MM.1S (cell line): ENCODE data around the gene AQP12A.

ENCODE experiments used
- DNase-seq: peaks from one replicate; pipeline ENCODE4 v3.0.0-alpha.2; 2015
- H2AFZ ChIP-seq: fragments of 300-600 bp; sonication (generic); 2 replicates; pipeline ENCODE4 v1.6.0; 2016; ENCODE audit warnings: antibody characterized with exemption, low read length
- H3F3A ChIP-seq: fragments of 300-600 bp; sonication (generic); 2 replicates; pipeline ENCODE4 v1.6.1; 2016; ENCODE audit warnings: mild to moderate bottlenecking, antibody characterized with exemption, low read length, moderate library complexity, mixed read lengths; ENCODE audit not compliant: insufficient read depth
- H3K27ac ChIP-seq: fragments of 300-600 bp; sonication (generic); 2 replicates; pipeline ENCODE4 v1.5.1; 2016; ENCODE audit warnings: mild to moderate bottlenecking, low read length
- H3K27me3 ChIP-seq: fragments of 300-600 bp; sonication (generic); replicated peaks from 2 replicates; pipeline ENCODE4 v1.6.0; 2016; ENCODE audit warnings: low read length; ENCODE audit not compliant: insufficient read depth
- H3K36me3 ChIP-seq: fragments of 300-600 bp; sonication (generic); replicated peaks from 2 replicates; pipeline ENCODE4 v1.6.1; 2016; ENCODE audit warnings: mild to moderate bottlenecking, low read length, mixed read lengths; ENCODE audit not compliant: insufficient read depth
- H3K4me1 ChIP-seq: fragments of 300-600 bp; sonication (generic); 2 replicates; pipeline ENCODE4 v1.6.1; 2016; ENCODE audit warnings: low read length, mixed read lengths
- H3K4me2 ChIP-seq: fragments of 300-600 bp; sonication (generic); 2 replicates; pipeline ENCODE4 v1.6.0; 2016; ENCODE audit warnings: low read depth, low read length
- H3K4me3 ChIP-seq: fragments of 300-600 bp; sonication (generic); 2 replicates; pipeline ENCODE4 v1.5.1; 2016; ENCODE audit warnings: low read length, mixed read lengths
- H3K79me2 ChIP-seq: fragments of 300-600 bp; sonication (generic); 2 replicates; pipeline ENCODE4 v1.6.1; 2016; ENCODE audit warnings: mixed run types, low read length, mixed read lengths
- H3K9ac ChIP-seq: fragments of 300-600 bp; sonication (generic); 2 replicates; pipeline ENCODE4 v1.6.1; 2016; ENCODE audit warnings: low read length, mixed read lengths
- H3K9me2 ChIP-seq: fragments of 300-600 bp; sonication (generic); replicated peaks from 2 replicates; pipeline ENCODE4 v1.6.1; 2016; ENCODE audit warnings: mild to moderate bottlenecking, low read length, mixed read lengths; ENCODE audit not compliant: insufficient read depth
- H3K9me3 ChIP-seq: fragments of 300-600 bp; sonication (generic); replicated peaks from 2 replicates; pipeline ENCODE4 v1.6.1; 2016; ENCODE audit warnings: mild to moderate bottlenecking, low read length, mixed read lengths; ENCODE audit not compliant: insufficient read depth
- H4K20me1 ChIP-seq: fragments of 300-600 bp; sonication (generic); 2 replicates; pipeline ENCODE4 v1.6.1; 2016; ENCODE audit warnings: mild to moderate bottlenecking, low read length, moderate library complexity, mixed read lengths; ENCODE audit not compliant: insufficient read depth
- EZH2 ChIP-seq: fragments of 300-600 bp; sonication (generic); optimal IDR thresholded peaks from 2 replicates; pipeline ENCODE3; 2017; ENCODE audit warnings: low read depth, mild to moderate bottlenecking, antibody characterized with exemption, low read length, mixed read lengths
- EZH2phosphoT487 ChIP-seq: fragments of 300-600 bp; sonication (generic); IDR thresholded peaks from 2 replicates; pipeline ENCODE4 v1.6.1; 2018; ENCODE audit warnings: antibody characterized with exemption, low read length
- TF ChIP-seq, protein P1 (sequence below): fragments of 300-600 bp; sonication (generic); IDR thresholded peaks from 2 replicates; pipeline ENCODE4 v1.5.1; 2016; ENCODE audit warnings: antibody characterized with exemption, low read length, mixed read lengths

Gene AQP12A

DNA sequence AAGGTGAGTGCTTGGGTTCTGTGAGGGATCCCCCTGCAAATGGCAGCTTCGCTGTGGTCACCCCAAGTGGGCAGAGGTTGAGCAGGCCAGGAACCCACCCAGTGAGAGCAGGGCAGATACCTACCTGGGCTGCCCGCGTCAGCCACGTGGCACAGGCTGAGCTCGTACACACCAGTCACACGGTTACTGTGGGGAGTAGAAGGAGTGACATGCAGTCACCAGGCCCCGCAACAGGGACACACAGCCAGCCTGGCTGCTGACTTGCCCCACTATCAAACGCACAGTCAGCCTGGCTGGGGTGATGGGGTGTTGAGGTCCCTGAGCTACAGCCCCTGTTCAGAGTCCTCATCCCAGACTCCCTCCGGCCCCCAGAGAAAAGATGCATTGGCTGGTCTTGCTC, 32.2 kb downstream of the AQP12A start:
- no peak for DNase-seq
- no peaks in the 10 kb centered on the region for H4K20me1 ChIP-seq
- H3K27ac ChIP-seq = no peak overlapping the region
- no peaks in the 10 kb centered on the region for H3K4me1 ChIP-seq
- no peaks in the 10 kb centered on the region for H3K36me3 ChIP-seq
- TF ChIP-seq, protein P1, sequence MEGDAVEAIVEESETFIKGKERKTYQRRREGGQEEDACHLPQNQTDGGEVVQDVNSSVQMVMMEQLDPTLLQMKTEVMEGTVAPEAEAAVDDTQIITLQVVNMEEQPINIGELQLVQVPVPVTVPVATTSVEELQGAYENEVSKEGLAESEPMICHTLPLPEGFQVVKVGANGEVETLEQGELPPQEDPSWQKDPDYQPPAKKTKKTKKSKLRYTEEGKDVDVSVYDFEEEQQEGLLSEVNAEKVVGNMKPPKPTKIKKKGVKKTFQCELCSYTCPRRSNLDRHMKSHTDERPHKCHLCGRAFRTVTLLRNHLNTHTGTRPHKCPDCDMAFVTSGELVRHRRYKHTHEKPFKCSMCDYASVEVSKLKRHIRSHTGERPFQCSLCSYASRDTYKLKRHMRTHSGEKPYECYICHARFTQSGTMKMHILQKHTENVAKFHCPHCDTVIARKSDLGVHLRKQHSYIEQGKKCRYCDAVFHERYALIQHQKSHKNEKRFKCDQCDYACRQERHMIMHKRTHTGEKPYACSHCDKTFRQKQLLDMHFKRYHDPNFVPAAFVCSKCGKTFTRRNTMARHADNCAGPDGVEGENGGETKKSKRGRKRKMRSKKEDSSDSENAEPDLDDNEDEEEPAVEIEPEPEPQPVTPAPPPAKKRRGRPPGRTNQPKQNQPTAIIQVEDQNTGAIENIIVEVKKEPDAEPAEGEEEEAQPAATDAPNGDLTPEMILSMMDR = no peak
- TF ChIP-seq EZH2 (no peak), EZH2phosphoT487 (no peak)
- H2AFZ ChIP-seq = no peak overlapping the region
- peaks cover 75% of the 10 kb centered on the region for H3K27me3 ChIP-seq
- no peak overlapping the region for H3K4me3 ChIP-seq
- H3K9me2 ChIP-seq = no peaks in the 10 kb centered on the region
- no peak overlapping the region for H3K9ac ChIP-seq
- H3K79me2 ChIP-seq = no peaks in the 10 kb centered on the region
- H3F3A ChIP-seq = no peaks in the 10 kb centered on the region
- H3K9me3 ChIP-seq = no peaks in the 10 kb centered on the region
- no peak overlapping the region for H3K4me2 ChIP-seq

- Histone ChIP-seq H3K4me3 (no peak overlapping the region), H3K9me3 (no peaks in the 10 kb centered on the region), H3K27me3 (peaks cover 75% of the 10 kb centered on the region), H3K79me2 (no peaks in the 10 kb centered on the region), H3K36me3 (no peaks in the 10 kb centered on the region), H3F3A (no peaks in the 10 kb centered on the region), H2AFZ (no peak overlapping the region), H3K4me2 (no peak overlapping the region), H3K9me2 (no peaks in the 10 kb centered on the region), H4K20me1 (no peaks in the 10 kb centered on the region), H3K27ac (no peak overlapping the region), H3K4me1 (no peaks in the 10 kb centered on the region), H3K9ac (no peak overlapping the region)
- TF ChIP-seq, protein P1 = no peak
- TF ChIP-seq EZH2phosphoT487 (no peak), EZH2 (no peak)
- DNase-seq = no peak
Observed at GRCh38 chr2:240724431-240724830, 32.8 kb downstream of the AQP12A start.

DNA sequence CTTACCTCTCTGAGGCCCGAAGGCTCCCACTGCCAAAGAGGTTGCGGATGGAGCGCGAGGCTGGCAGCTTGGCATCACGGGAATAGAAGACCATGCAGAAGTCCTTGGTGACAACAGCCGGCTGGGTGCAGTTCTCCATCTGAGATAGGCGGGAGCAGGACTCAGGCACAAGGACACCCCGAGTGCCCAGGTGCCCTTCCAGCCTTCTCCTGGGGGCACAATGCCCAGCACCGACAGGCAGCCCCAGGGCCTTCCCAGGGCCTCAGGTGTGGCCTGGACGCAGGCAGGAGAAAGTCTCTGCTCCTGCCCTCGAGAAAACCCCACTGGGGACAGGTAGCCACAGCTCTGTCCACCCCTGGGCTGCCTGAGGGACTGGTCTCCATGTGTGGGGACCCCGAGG, 33.6 kb downstream of the AQP12A start:
- H4K20me1 ChIP-seq = no peaks in the 10 kb centered on the region
- no peak overlapping the region for H3K4me2 ChIP-seq
- no peak for DNase-seq
- no peaks in the 10 kb centered on the region for H3K9me2 ChIP-seq
- TF ChIP-seq EZH2phosphoT487 (no peak), EZH2 (no peak)
- TF ChIP-seq, protein P1 = no peak
- no peaks in the 10 kb centered on the region for H3K4me1 ChIP-seq
- no peaks in the 10 kb centered on the region for H3K9me3 ChIP-seq
- no peak overlapping the region for H2AFZ ChIP-seq
- peaks cover 72% of the 10 kb centered on the region for H3K27me3 ChIP-seq
- H3K27ac ChIP-seq = no peak overlapping the region
- H3K36me3 ChIP-seq = no peaks in the 10 kb centered on the region
- H3K9ac ChIP-seq = no peak overlapping the region
- H3K79me2 ChIP-seq = no peaks in the 10 kb centered on the region
- no peak overlapping the region for H3K4me3 ChIP-seq
- no peaks in the 10 kb centered on the region for H3F3A ChIP-seq
